AG04449 (cell line): Measurements from ENCODE around the gene CADM4.
"Not testable (repeated sequence)": the region's sequence is repeated elsewhere in the genome, so short reads cannot be mapped to it uniquely, and the experiment has no call there.

Experiments used
- CTCF ChIA-PET: fragments of 350-600 bp; formaldehyde crosslinking; extraction: SDS; loops from one replicate; lab custom pipeline; 2021; ENCODE audit warnings: antibody characterized with exemption; lab: Yijun Ruan, JAX
- POLR2A ChIA-PET: fragments of 400-600, 350-600 bp; formaldehyde crosslinking; extraction: SDS; loops from one replicate; lab custom pipeline; 2020; ENCODE audit warnings: antibody characterized with exemption, inconsistent platforms; lab: Yijun Ruan, JAX
- DNase-seq: peaks from one replicate; pipeline ENCODE4 v3.0.0-alpha.2; 2010; ENCODE audit warnings: low read depth, low spot score
- H3K4me3 ChIP-seq: 2 replicates; pipeline ENCODE4 v1.5.1; 2011; ENCODE audit warnings: low read depth, mild to moderate bottlenecking, control low read depth, low read length
- TF ChIP-seq, protein P1 (sequence below): IDR thresholded peaks from one replicate; pipeline ENCODE4 v1.5.1; 2011; ENCODE audit warnings: mild to moderate bottlenecking, moderate library complexity, low read length, control low read depth, inconsistent platforms; ENCODE audit not compliant: insufficient read depth; ENCODE audit errors: missing control alignments

CADM4 gene

DNA sequence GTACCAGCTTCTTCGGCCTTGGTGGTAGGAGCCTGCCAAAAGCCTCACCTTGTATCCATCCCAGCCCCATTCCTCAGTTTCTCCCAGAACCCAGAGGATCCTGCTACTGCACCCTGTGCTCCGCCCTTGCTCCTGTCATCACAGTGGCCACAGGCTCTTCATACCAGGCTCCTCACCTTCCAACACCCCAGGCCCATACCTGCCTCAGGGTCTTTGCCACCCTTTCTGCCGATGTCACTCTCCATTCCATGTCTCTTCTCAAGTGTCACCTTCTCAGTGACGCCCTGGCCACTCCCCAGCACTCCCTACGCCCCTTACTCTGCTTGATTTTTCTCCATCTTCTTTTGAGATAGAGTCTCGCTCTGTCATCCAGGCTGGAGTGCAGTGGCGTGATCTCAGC, 29.8 kb downstream of the CADM4 start:
- no peak for DNase-seq
- ChIA-PET POLR2A (no interaction called here), CTCF (no interaction called here)
- TF ChIP-seq, protein P1, sequence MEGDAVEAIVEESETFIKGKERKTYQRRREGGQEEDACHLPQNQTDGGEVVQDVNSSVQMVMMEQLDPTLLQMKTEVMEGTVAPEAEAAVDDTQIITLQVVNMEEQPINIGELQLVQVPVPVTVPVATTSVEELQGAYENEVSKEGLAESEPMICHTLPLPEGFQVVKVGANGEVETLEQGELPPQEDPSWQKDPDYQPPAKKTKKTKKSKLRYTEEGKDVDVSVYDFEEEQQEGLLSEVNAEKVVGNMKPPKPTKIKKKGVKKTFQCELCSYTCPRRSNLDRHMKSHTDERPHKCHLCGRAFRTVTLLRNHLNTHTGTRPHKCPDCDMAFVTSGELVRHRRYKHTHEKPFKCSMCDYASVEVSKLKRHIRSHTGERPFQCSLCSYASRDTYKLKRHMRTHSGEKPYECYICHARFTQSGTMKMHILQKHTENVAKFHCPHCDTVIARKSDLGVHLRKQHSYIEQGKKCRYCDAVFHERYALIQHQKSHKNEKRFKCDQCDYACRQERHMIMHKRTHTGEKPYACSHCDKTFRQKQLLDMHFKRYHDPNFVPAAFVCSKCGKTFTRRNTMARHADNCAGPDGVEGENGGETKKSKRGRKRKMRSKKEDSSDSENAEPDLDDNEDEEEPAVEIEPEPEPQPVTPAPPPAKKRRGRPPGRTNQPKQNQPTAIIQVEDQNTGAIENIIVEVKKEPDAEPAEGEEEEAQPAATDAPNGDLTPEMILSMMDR, result no peak
- H3K4me3 ChIP-seq, result no peak overlapping the region

DNA sequence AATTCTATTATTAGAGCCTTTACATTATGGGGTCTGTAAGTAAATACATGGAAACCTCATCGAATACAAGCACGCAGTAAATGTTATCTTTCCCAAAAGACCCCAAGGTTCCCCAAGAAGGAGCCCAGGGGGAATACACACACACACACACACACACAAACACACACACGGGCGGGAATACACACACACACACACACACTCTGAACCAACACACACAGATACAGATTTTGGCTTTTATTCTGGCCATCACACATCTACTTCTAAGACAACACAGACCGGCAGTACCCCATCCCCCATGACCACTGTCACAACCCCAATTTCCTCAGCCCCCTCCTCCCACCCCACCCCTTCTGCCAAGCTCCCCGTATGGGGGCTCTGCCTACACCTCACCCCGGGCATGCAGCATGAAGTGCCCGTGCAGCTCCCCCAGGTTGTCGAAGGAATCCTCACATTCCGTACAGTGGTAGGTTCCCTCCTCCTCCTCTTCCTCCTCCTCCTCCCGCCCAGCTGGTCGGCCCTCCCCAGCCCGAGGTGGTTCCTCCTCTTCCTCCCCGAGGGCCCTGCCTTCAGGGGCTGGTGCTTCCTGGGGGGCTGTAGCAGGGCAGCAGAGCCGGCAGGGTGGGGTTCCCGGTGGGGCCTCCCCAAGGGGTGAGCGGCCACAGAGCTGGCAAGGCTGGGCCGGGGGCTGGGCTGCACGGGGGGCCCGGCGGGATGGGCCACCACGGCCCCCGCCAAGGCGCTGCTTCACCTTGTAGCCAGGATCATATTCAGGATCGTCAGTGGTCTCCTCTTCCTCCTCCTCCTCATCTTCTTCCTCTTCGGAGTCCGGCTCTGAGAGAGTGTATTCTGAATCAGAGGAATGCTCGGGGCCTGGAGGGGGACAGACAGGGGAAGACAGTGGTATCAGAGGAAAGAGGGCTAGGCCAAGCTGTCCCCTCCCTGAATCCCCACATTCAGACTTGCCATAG, 32.1 kb downstream of the CADM4 start:
- ChIA-PET POLR2A (interaction anchor here (1.4 kb wide), 1 partner anchor 12 kb away, joined by 4 read pairs; the partner anchor contains the start of genes IRGQ and ZNF576), CTCF (interaction anchor here (0.5 to 1.8 kb wide), 3 partner anchors 11 to 31 kb away, joined by 3 to 6 read pairs (median 3); partner anchors contain the start of gene ZNF576)
- TF ChIP-seq, protein P1, result no peak
- no peak overlapping the region for H3K4me3 ChIP-seq
- no peak for DNase-seq

DNA sequence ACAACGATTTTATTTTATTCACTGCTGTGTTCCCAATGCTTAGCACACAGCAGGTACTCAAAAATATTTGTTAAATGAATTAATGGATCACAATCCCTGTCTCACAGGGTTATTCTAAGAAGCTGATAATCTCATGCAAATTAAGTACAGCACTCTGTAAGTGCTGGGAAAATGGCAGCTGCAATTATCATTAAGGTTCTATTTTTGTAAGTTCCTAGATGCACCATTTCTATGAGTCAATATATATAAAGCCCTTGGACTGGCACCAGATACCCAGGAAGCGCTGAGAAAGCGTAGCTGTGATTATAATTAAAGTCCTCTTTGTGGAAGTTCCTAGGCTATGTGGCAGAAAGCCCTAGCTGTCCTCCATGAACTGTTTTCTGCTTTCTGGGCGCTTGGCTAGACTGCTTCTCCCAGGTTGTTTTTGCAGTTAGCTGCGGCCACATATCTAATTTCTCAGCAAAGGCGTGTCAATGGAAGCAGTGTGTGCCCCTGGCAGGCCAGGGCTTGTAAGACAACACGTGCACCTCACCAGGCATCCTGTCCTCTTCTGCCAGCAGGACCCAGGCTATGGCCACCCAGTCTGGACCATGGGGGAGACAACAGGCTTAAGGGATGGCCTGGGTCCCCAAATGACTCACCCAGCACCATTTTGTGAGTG, 33.0 kb downstream of the CADM4 start:
- POLR2A ChIA-PET, result interaction anchor here (1.4 kb wide), 1 partner anchor 11 kb away, joined by 4 read pairs; the partner anchor contains the start of genes IRGQ and ZNF576

DNA sequence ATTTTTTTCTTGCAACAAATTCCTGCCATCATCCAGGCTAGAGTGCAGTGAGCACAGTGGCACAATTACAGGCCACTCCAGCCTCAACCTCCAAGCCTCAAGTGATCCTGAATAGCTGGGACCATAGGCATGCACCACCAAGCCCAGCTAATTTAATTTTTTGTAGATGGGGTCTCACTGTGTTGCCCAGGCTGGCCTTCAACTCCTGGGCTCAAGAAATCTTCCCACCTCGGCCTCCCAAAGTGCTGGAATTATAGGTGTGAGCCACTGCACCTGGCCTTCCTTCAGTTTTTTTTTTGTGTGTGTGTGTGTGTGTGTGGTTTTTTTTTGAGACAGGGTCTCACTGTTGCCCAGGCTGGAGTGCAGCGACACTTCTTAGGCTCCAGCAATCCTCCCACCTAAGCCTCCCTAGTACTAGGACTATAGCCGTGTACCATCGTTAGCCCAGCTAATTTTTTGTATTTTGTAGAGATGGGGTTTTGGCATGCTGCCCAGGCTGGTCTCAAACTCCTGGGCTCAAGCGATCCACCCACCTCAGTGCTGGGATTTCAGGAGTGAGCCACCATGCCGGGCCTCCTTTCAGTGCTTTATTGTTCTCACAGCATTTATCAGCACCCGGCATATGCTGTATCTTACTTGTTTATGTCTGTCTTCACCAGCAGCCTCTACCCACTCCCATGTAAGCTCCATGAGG, 33.6 kb downstream of the CADM4 start:
- CTCF ChIA-PET, result interaction anchor here (0.9 to 3.1 kb wide), 5 partner anchors 9 to 159 kb away, joined by 3 to 16 read pairs (median 5); partner anchors contain the start of gene ZNF576
- DNase-seq, result no peak
- POLR2A ChIA-PET, result interaction anchor here (0.7 to 1.5 kb wide), 3 partner anchors 9 to 70 kb away, joined by 3 to 4 read pairs (median 3); partner anchors contain the start of genes IRGQ and ZNF576
- TF ChIP-seq, protein P1, result no peak
- H3K4me3 ChIP-seq, result no peak overlapping the region

More for the DNA sequence above, 33.0 kb downstream of the CADM4 start:
- no peak for DNase-seq
- CTCF ChIA-PET, result interaction anchor here (0.5 to 1.8 kb wide), 5 partner anchors 10 to 159 kb away, joined by 3 to 6 read pairs (median 3); partner anchors contain the start of gene ZNF576
- TF ChIP-seq, protein P1, result no peak
- no peak overlapping the region for H3K4me3 ChIP-seq

DNA sequence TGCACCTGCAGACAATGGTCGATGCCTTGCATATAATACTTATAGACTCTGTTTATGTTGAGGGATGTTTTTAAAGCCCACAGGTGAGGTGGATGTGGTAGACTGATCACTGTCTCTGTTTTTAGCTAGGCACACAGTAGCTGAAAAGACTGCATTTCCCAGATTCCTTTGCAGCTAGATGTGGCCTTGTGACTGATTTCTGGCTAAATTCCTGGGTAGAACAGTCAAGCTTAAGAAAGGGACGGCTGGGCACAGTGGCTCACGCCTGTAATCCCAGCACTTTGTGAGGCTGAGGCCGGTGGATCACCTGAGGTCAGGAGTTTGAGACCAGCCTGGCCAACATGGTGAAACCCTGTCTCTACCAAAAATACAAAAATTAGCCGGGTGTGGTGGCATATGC, 39.3 kb downstream of the CADM4 start:
- POLR2A ChIA-PET, result not testable (repeated sequence)
- CTCF ChIA-PET, result interaction anchor here (1.1 to 1.5 kb wide), 2 partner anchors 45 to 145 kb away, joined by 4 to 5 read pairs; no protein-coding TSS in a partner anchor

More for the DNA sequence above, 39.3 kb downstream of the CADM4 start:
- H3K4me3 ChIP-seq, DNase-seq: not testable (repeated sequence)
